HEK293T (cell line): ENCODE measurements around the gene ARSA.

Experiments used
- CTCF ChIA-PET: fragments of 350-600 bp; formaldehyde crosslinking; extraction: SDS; loops from one replicate; lab custom pipeline; 2021; ENCODE audit warnings: antibody characterized with exemption, inconsistent platforms; lab: Yijun Ruan, JAX
- POLR2A ChIA-PET: fragments of 350-600 bp; formaldehyde crosslinking; extraction: SDS; loops from one replicate; lab custom pipeline; 2020; ENCODE audit warnings: antibody characterized with exemption, inconsistent platforms; lab: Yijun Ruan, JAX
- DNase-seq: peaks from one replicate; pipeline ENCODE4 v3.0.0; 2012; ENCODE audit warnings: mixed read lengths; ENCODE audit errors: extremely low spot score
- ARNT ChIP-seq: fragments of 450-650 bp; IDR thresholded peaks from 2 replicates; pipeline ENCODE4 v1.6.1; 2017; ENCODE audit warnings: mild to moderate bottlenecking
- BHLHE40 ChIP-seq: fragments of 450-650 bp; IDR thresholded peaks from 2 replicates; pipeline ENCODE4 v1.6.1; 2016; ENCODE audit warnings: mild to moderate bottlenecking, moderate library complexity, borderline replicate concordance
- CTBP1 ChIP-seq: fragments of 450-650 bp; IDR thresholded peaks from 2 replicates; pipeline ENCODE4 v1.6.1; 2016; ENCODE audit warnings: borderline replicate concordance
- ELF4 ChIP-seq: fragments of 450-650 bp; IDR thresholded peaks from 2 replicates; pipeline ENCODE4 v1.6.1; 2017; ENCODE audit warnings: antibody characterized with exemption
- FOXA1 ChIP-seq: fragments of 450-650 bp; IDR thresholded peaks from 2 replicates; pipeline ENCODE4 v1.6.1; 2016; ENCODE audit warnings: mild to moderate bottlenecking
- FOXK2 ChIP-seq: fragments of 450-650 bp; IDR thresholded peaks from 2 replicates; pipeline ENCODE4 v1.6.1; 2016; ENCODE audit warnings: mild to moderate bottlenecking
- FOXM1 ChIP-seq: fragments of 450-650 bp; IDR thresholded peaks from 2 replicates; pipeline ENCODE4 v1.6.1; 2017; ENCODE audit warnings: mild to moderate bottlenecking, borderline replicate concordance
- HDGF ChIP-seq: fragments of 450-650 bp; IDR thresholded peaks from 2 replicates; pipeline ENCODE4 v1.6.1; 2017; ENCODE audit warnings: antibody characterized with exemption, borderline replicate concordance
- L3MBTL2 ChIP-seq: fragments of 450-650 bp; conservative IDR thresholded peaks from 2 replicates; pipeline ENCODE4 v1.6.1; 2016; ENCODE audit warnings: mild to moderate bottlenecking
- LEF1 ChIP-seq: fragments of 450-650 bp; IDR thresholded peaks from 2 replicates; pipeline ENCODE4 v1.6.1; 2017; ENCODE audit warnings: mild to moderate bottlenecking, borderline replicate concordance
- NFRKB ChIP-seq: fragments of 450-650 bp; IDR thresholded peaks from 2 replicates; pipeline ENCODE4 v1.6.1; 2016; ENCODE audit warnings: mild to moderate bottlenecking, moderate library complexity
- SP1 ChIP-seq: fragments of 450-650 bp; IDR thresholded peaks from 2 replicates; pipeline ENCODE4 v1.6.1; 2017
- SUZ12 ChIP-seq: fragments of 450-650 bp; IDR thresholded peaks from 2 replicates; pipeline ENCODE4 v1.6.1; 2016; ENCODE audit warnings: mild to moderate bottlenecking
- TARDBP ChIP-seq: fragments of 450-650 bp; IDR thresholded peaks from 2 replicates; pipeline ENCODE4 v1.6.1; 2016
- ZNF384 ChIP-seq: fragments of 450-650 bp; IDR thresholded peaks from 2 replicates; pipeline ENCODE4 v1.6.1; 2016
- TF ChIP-seq, protein P1 (sequence below): fragments of 450-650 bp; IDR thresholded peaks from 2 replicates; pipeline ENCODE4 v1.6.1; 2016

ARSA gene

DNA sequence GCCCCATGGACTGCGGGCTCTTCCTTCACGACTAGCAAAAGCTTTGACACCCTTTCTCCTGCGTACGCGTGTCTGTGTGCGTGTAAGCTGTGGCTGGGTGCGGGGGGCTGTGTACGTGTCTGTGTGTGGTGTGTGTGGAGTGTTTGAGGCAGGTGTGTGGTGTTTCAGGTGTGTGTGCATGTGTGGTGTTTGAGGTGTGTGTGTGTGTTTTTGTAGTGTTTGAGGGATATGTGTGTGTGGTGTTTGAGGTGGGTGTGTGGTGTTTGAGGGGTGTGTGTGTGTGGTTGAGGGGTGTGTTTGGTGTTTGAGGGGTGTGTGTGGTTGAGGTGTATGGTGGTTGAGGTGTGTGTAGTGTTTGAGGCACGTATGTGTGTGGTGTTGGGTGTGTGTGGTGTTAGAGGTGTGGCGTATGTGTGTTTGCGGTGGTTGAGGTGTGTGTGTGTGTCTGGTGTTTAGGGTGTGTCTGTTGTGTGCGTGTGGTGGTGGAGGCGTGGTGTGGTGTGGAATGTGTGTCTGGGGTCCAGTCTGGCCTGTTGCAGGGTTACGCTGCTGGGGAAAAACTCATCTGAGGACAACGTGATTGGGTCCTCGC lies 687 bp upstream of the ARSA start:
- ChIA-PET POLR2A (interaction anchor here (1.1 to 1.3 kb wide), 3 partner anchors 8 to 103 kb away, joined by 4 to 8 read pairs (median 5); partner anchors contain the start of gene SCO2), CTCF (no interaction called here)
- DNase-seq: no peak
- TF ChIP-seq FOXA1 (no peak), ARNT (no peak), L3MBTL2 (peak; percentile 65), FOXK2 (no peak), FOXM1 (no peak), TARDBP (peak; percentile 25; the same call in 1 of the 2 replicates), NFRKB (no peak), HDGF (no peak), ZNF384 (no peak), CTBP1 (no peak)
- TF ChIP-seq, protein P1, sequence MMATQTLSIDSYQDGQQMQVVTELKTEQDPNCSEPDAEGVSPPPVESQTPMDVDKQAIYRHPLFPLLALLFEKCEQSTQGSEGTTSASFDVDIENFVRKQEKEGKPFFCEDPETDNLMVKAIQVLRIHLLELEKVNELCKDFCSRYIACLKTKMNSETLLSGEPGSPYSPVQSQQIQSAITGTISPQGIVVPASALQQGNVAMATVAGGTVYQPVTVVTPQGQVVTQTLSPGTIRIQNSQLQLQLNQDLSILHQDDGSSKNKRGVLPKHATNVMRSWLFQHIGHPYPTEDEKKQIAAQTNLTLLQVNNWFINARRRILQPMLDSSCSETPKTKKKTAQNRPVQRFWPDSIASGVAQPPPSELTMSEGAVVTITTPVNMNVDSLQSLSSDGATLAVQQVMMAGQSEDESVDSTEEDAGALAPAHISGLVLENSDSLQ: no peak

DNA sequence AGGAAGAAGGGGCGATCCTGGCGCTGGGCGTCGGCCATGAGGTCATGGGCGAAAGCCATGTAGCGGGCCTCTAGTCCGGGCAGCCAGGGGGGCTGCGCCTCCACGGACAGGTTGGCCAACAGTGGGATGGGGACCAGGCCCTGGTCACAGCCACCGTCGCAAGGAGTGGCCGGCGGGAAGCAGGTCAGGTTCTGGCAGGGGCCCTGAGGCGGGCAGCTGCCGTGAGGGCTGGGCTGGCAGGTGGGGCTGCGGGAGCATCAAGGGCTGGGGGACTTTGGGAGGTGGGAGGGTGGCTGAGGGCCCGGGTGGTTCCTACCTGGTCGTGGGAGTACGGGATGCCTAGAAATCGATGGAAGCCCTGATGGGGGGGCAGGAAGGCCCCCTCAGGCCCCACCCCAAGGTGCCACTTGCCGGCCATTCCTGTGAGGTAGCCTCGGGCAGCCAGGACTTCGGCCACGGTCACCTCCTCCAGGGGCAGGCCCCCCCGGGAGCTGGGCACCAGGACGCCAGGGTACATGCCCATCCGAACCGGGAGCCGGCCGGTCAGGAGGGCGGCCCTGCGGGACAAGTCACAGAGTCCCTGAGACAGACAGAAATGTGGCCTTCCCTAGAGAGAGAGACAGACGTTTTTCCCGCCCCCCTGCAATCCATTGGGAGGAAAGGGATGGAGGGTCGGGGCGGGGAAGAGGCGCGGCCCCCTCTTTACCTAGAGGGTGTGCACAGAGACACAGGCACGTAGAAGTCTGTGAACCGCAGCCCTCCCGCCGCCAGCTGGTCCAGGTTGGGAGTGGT lies 906 bp downstream of the ARSA start:
- ChIA-PET POLR2A (interaction anchor here (0.7 to 2.0 kb wide), 4 partner anchors 44 to 118 kb away, joined by 3 to 5 read pairs (median 4); partner anchors contain the start of genes CHKB and SCO2), CTCF (interaction anchor here (0.5 to 1.4 kb wide), 3 partner anchors 50 to 91 kb away, joined by 4 to 5 read pairs (median 5); no protein-coding TSS in a partner anchor)
- no peak for DNase-seq

DNA sequence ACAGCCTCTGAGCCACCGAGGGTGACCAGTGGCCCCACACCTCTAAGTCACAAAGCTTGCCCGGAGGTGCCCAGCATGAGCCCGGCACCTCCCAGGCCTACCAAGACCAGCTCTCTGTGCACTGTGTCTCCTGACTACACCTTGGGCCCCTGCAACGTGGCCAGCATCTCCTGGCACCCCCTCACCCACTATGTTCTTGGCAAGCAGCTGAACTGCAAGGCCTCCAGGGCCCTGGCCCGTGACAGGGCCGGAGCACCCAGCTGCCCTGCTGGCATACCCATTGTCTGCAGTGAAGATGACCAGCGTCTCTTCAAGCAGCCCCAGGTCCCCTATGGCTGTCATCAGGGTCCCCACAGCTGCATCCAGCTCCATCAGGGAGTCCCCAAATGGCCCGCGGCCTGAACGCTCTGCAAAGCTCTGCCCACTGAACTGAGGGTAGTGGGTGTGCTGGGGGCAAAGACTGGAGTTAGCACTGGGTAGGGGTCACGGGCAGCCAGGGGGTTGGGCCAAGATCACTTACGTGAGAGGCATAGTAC lies 1.6 kb downstream of the ARSA start:
- no peak for DNase-seq
- ChIA-PET CTCF (interaction anchor here (0.5 to 1.4 kb wide), 2 partner anchors 50 to 68 kb away, joined by 4 to 5 read pairs; no protein-coding TSS in a partner anchor), POLR2A (interaction anchor here (1.2 to 2.0 kb wide), 2 partner anchors 44 to 101 kb away, joined by 4 read pairs; partner anchors contain the start of genes CHKB and SCO2)
- TF ChIP-seq FOXA1: no peak

More for the DNA sequence above, 906 bp downstream of the ARSA start:
- no peak for TF ChIP-seq CTBP1
- TF ChIP-seq FOXA1: no peak
- no peak for TF ChIP-seq SUZ12
- no peak for TF ChIP-seq ELF4

DNA sequence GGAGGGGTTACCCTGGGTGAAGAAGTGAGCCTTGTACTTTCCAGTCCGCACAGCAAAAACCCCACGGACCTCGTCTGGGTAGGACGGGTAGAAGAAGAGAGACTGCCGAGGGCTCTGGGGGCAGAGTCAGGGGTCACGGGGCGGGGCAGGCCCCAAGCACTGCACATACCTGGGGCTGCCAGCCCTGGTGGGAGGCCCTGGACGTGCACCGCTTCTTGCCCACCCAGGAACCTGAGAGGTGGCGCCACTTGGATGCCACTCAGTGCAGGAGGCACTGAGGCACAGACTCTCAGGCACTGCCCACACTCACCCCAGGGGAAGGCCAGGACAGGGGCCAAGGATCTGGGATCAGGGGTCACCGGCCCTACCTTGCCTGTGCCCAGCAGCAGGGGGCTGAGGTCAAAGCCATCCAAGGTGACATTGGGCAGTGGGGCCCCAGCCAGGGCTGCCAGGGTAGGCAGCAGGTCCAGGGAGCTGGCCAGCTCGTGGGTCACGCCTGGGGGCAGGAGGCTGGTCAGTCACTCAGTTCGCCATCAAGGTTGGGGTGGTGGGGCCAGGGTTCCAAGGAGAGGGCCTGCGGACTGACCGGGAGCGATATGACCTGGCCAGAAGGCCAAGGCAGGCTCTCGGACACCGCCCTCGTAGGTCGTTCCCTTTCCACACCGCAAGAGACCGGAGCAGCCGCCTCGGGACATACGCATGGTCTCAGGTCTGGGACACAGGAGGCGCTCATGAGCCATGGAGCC lies 2.2 kb downstream of the ARSA start:
- CTCF ChIA-PET: interaction anchor here (1.4 kb wide), 1 partner anchor 69 kb away, joined by 5 read pairs; no protein-coding TSS in a partner anchor

DNA sequence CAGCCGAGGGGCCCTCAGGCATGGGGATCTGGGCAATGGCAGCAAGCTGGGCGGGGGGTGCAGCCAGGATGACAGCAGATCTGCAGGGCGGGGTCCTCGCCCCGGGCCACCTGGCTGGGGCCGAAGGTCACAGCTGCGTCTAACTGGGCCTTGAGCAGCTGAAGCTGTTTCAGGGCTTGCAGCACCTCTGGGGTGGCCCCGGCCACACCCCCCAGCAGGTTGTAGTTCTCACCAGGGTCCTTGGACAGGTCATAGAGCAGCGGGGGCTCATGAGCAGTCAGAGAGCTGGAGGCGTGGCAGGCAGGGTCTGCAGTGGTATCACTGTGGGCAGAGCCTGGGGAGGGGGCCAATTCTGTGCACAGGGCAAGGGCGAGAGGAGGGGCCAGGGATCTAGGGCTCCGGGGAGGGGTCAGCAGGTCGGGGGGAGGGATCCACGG lies 2.8 kb downstream of the ARSA start:
- TF ChIP-seq FOXK2 (no peak), ELF4 (no peak), ZNF384 (no peak), CTBP1 (no peak), SP1 (no peak), SUZ12 (no peak), LEF1 (no peak), L3MBTL2 (no peak), FOXA1 (no peak), BHLHE40 (no peak), NFRKB (no peak), FOXM1 (no peak), ARNT (no peak), TARDBP (no peak), HDGF (no peak)
- TF ChIP-seq, protein P1: no peak
- CTCF ChIA-PET: no interaction called here
- DNase-seq: no peak
- POLR2A ChIA-PET: interaction anchor here (2.0 kb wide), 1 partner anchor 99 kb away, joined by 4 read pairs; the partner anchor contains the start of gene SCO2

More for the DNA sequence above, 2.2 kb downstream of the ARSA start:
- POLR2A ChIA-PET: interaction anchor here (1.2 to 2.0 kb wide), 2 partner anchors 44 to 100 kb away, joined by 4 read pairs; partner anchors contain the start of genes CHKB and SCO2
- no peak for TF ChIP-seq TARDBP
- TF ChIP-seq ELF4: no peak
- no peak for TF ChIP-seq FOXM1
- TF ChIP-seq HDGF: no peak
- TF ChIP-seq L3MBTL2: no peak
- no peak for TF ChIP-seq ARNT
- no peak for TF ChIP-seq FOXA1
- TF ChIP-seq BHLHE40: no peak
- no peak for TF ChIP-seq SUZ12
- no peak for TF ChIP-seq FOXK2
- no peak for TF ChIP-seq NFRKB
- TF ChIP-seq LEF1: no peak
- TF ChIP-seq, protein P1: no peak
- no peak for DNase-seq
